ENCODE measurements around the gene ZNF423.
A peak's percentile ranks its signal among the peaks of the same experiment; 100 is the strongest.

DNA sequence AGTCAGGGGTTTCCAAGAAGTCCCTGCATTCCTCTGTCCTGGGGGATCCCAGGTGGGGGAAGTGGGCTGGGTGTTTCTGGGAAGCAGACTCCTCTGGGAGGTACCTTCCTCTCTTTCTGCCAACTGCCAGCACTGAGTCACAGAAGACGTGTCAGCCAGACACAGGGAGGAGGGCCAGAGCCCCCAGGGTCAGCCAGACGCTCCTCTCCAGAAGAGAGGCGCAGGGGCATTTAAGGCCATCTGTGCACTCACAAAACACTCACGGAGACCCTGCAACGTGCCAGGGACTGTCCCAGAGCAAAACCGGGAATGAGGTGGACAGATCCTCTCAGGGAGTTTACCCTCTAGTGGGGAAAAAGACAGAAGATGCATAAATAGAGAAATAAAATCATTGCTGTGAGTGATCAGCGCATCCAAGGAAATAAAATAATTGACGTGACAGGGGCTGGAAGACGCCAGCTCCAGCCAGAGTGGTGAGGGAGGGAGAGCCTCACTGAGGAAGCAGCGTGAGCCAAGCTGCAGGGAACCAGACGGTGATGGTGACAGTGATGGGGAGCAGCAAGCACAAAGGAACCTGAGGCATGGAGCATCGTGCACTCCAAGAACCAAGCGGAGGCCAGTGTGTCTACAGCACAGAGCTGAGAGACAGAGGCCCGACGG is 105.4 kb downstream of the ZNF423 start:
- TF ChIP-seq, protein P1, sequence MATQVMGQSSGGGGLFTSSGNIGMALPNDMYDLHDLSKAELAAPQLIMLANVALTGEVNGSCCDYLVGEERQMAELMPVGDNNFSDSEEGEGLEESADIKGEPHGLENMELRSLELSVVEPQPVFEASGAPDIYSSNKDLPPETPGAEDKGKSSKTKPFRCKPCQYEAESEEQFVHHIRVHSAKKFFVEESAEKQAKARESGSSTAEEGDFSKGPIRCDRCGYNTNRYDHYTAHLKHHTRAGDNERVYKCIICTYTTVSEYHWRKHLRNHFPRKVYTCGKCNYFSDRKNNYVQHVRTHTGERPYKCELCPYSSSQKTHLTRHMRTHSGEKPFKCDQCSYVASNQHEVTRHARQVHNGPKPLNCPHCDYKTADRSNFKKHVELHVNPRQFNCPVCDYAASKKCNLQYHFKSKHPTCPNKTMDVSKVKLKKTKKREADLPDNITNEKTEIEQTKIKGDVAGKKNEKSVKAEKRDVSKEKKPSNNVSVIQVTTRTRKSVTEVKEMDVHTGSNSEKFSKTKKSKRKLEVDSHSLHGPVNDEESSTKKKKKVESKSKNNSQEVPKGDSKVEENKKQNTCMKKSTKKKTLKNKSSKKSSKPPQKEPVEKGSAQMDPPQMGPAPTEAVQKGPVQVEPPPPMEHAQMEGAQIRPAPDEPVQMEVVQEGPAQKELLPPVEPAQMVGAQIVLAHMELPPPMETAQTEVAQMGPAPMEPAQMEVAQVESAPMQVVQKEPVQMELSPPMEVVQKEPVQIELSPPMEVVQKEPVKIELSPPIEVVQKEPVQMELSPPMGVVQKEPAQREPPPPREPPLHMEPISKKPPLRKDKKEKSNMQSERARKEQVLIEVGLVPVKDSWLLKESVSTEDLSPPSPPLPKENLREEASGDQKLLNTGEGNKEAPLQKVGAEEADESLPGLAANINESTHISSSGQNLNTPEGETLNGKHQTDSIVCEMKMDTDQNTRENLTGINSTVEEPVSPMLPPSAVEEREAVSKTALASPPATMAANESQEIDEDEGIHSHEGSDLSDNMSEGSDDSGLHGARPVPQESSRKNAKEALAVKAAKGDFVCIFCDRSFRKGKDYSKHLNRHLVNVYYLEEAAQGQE (IDR thresholded peaks at IDR 0.05; ENCODE audit: borderline replicate concordance): no peak
- TF ChIP-seq, protein P2, sequence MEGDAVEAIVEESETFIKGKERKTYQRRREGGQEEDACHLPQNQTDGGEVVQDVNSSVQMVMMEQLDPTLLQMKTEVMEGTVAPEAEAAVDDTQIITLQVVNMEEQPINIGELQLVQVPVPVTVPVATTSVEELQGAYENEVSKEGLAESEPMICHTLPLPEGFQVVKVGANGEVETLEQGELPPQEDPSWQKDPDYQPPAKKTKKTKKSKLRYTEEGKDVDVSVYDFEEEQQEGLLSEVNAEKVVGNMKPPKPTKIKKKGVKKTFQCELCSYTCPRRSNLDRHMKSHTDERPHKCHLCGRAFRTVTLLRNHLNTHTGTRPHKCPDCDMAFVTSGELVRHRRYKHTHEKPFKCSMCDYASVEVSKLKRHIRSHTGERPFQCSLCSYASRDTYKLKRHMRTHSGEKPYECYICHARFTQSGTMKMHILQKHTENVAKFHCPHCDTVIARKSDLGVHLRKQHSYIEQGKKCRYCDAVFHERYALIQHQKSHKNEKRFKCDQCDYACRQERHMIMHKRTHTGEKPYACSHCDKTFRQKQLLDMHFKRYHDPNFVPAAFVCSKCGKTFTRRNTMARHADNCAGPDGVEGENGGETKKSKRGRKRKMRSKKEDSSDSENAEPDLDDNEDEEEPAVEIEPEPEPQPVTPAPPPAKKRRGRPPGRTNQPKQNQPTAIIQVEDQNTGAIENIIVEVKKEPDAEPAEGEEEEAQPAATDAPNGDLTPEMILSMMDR (IDR thresholded peaks at IDR 0.05; ENCODE audit: poor library complexity, severe bottlenecking): no peak
- TF ChIP-seq EZH2 (IDR thresholded peaks at IDR 0.05; ENCODE audit: borderline replicate concordance, insufficient read depth, low read length, poor library complexity, severe bottlenecking) (no peak), POLR2AphosphoS5 (IDR thresholded peaks at IDR 0.05) (peak; percentile 35), EP300 (conservative IDR thresholded peaks at IDR 0.05; ENCODE audit: poor library complexity, severe bottlenecking) (peak; percentile 35)
